IMR-90 (cell line): Measurements from ENCODE around the gene MYRFL. TPM values are rescaled to one million over a fixed set of nuclear protein-coding genes. Genes with fewer than 3 reads are reported as not detected.

ENCODE experiments used
- ATAC-seq: fragments of 200-7000 bp; cut with Tn5 transposase; 2 replicates; pipeline ENCODE4 v1.9.1; 2020; ENCODE audit warnings: low read depth, mild to moderate bottlenecking, moderate library complexity
- BruUV-seq: library from RNA; stranded (reverse); fragments of 400-500 nt; replicated peaks from 2 replicates; lab custom pipeline; 2021; lab: Mats Ljungman, UMichigan
- CTCF ChIA-PET: fragments of 300-600 bp; formaldehyde crosslinking; extraction: SDS; loops from one replicate; lab custom pipeline; 2021; ENCODE audit warnings: antibody characterized with exemption; lab: Yijun Ruan, JAX
- POLR2A ChIA-PET: fragments of 300-600 bp; sonication (Branson Sonifier 250); formaldehyde crosslinking; loops from one replicate; lab custom pipeline; 2022; ENCODE audit warnings: antibody characterized with exemption; ENCODE audit not compliant: unreplicated experiment; lab: Charles Lee
- DNase-seq: peaks from one replicate; pipeline ENCODE4 v3.0.0; 2013
- H2AFZ ChIP-seq: replicated peaks from 2 replicates; pipeline ENCODE3; 2013; ENCODE audit warnings: low read length, mild to moderate bottlenecking; ENCODE audit not compliant: poor library complexity
- H2AK5ac ChIP-seq: 2 replicates; pipeline ENCODE4 v1.6.1; 2013; ENCODE audit warnings: low read depth, low read length, inconsistent platforms
- H2AK9ac ChIP-seq: replicated peaks from 2 replicates; pipeline ENCODE3; 2013; ENCODE audit warnings: mild to moderate bottlenecking, low read depth, low read length, moderate library complexity; ENCODE audit not compliant: poor library complexity
- H2BK120ac ChIP-seq: 2 replicates; pipeline ENCODE4 v1.6.1; 2013; ENCODE audit warnings: low read depth, low read length, inconsistent platforms
- H2BK15ac ChIP-seq: 3 replicates; pipeline ENCODE4 v1.6.1; 2013; ENCODE audit warnings: low read depth, low read length, inconsistent platforms
- H2BK20ac ChIP-seq: 2 replicates; pipeline ENCODE4 v1.6.1; 2013; ENCODE audit warnings: low read depth, mild to moderate bottlenecking, inconsistent platforms, low read length, moderate library complexity
- H2BK5ac ChIP-seq: 2 replicates; pipeline ENCODE4 v1.6.1; 2013; ENCODE audit warnings: mild to moderate bottlenecking, low read depth, low read length, inconsistent platforms; ENCODE audit not compliant: poor library complexity, severe bottlenecking
- H3K14ac ChIP-seq: replicated peaks from 2 replicates; pipeline ENCODE4 v1.6.1; 2013; ENCODE audit warnings: low read depth, low read length, inconsistent platforms
- H3K18ac ChIP-seq: 2 replicates; pipeline ENCODE4 v1.6.1; 2013; ENCODE audit warnings: low read depth, low read length, control low read depth
- H3K23ac ChIP-seq: 2 replicates; pipeline ENCODE4 v1.6.1; 2013; ENCODE audit warnings: low read depth, low read length, inconsistent platforms
- H3K27ac ChIP-seq: 2 replicates; pipeline ENCODE4 v1.5.1; 2013; ENCODE audit warnings: mild to moderate bottlenecking, control low read depth, low read length; ENCODE audit not compliant: insufficient read depth
- H3K27me3 ChIP-seq: 2 replicates; pipeline ENCODE4 v1.6.1; 2013; ENCODE audit warnings: low read length; ENCODE audit not compliant: control insufficient read depth, insufficient read depth
- H3K36me3 ChIP-seq: 2 replicates; pipeline ENCODE4 v1.6.1; 2013; ENCODE audit warnings: low read length, mixed read lengths; ENCODE audit not compliant: control insufficient read depth, insufficient read depth
- H3K4ac ChIP-seq: 2 replicates; pipeline ENCODE4 v1.6.1; 2013; ENCODE audit warnings: low read depth, low read length, inconsistent platforms
- H3K4me1 ChIP-seq: 2 replicates; pipeline ENCODE4 v1.6.1; 2013; ENCODE audit warnings: low read length, mixed read lengths; ENCODE audit not compliant: control insufficient read depth, insufficient read depth
- H3K4me2 ChIP-seq: 2 replicates; pipeline ENCODE4 v1.6.1; 2013; ENCODE audit warnings: low read depth, mild to moderate bottlenecking, control low read depth, low read length, moderate library complexity
- H3K4me3 ChIP-seq: 2 replicates; pipeline ENCODE4 v1.5.1; 2013; ENCODE audit warnings: low read depth, mild to moderate bottlenecking, control low read depth, low read length, moderate library complexity; ENCODE audit not compliant: insufficient read depth
- H3K56ac ChIP-seq: 2 replicates; pipeline ENCODE4 v1.6.1; 2013; ENCODE audit warnings: low read length, inconsistent platforms; ENCODE audit not compliant: insufficient read depth; ENCODE audit errors: extremely low read depth
- H3K79me1 ChIP-seq, 2 experiments: 2 replicates each; pipeline ENCODE4 v1.6.1; 2013; ENCODE audit warnings: low read length in 2 of 2, inconsistent platforms in 1 of 2, low read depth in 1 of 2
- H3K9ac ChIP-seq: 2 replicates; pipeline ENCODE4 v1.6.1; 2013; ENCODE audit warnings: low read depth, low read length, control low read depth
- H3K9me1 ChIP-seq: 2 replicates; pipeline ENCODE4 v1.6.1; 2013; ENCODE audit warnings: low read length, inconsistent platforms; ENCODE audit not compliant: insufficient read depth
- H3K9me3 ChIP-seq: 2 replicates; pipeline ENCODE4 v1.6.1; 2013; ENCODE audit warnings: low read length; ENCODE audit not compliant: control insufficient read depth, insufficient read depth
- H4K20me1 ChIP-seq: 2 replicates; pipeline ENCODE4 v1.6.1; 2013; ENCODE audit warnings: low read length, inconsistent platforms; ENCODE audit not compliant: insufficient read depth
- H4K5ac ChIP-seq: 2 replicates; pipeline ENCODE4 v1.6.1; 2013; ENCODE audit warnings: mild to moderate bottlenecking, low read depth, low read length, control low read depth
- H4K8ac ChIP-seq, 2 experiments: 2 replicates each; pipeline ENCODE4 v1.6.1; 2013; ENCODE audit warnings: low read depth in 2 of 2, low read length in 2 of 2, control low read depth in 1 of 2, inconsistent platforms in 1 of 2
- H4K91ac ChIP-seq: 2 replicates; pipeline ENCODE4 v1.6.1; 2013; ENCODE audit warnings: low read depth, low read length, inconsistent platforms; ENCODE audit not compliant: insufficient read depth
- FOS ChIP-seq: fragments of 150-350 bp; IDR thresholded peaks from 2 replicates; pipeline ENCODE4 v1.6.1; 2016; ENCODE audit warnings: low read depth, low read length
- MAZ ChIP-seq: IDR thresholded peaks from 2 replicates; pipeline ENCODE4 v1.6.1; 2012; ENCODE audit warnings: low read depth, mild to moderate bottlenecking, low read length, improper control_type of control experiment, moderate library complexity, borderline replicate concordance
- POLR2A ChIP-seq: IDR thresholded peaks from 2 replicates; pipeline ENCODE4 v1.6.1; 2012; ENCODE audit warnings: mild to moderate bottlenecking, low read depth, low read length
- WGBS, 2 experiments: methylation state at CpG; one replicate each; pipeline versions ENCODE4 v1.1.5 to v1.1.7; 2013; ENCODE audit warnings: missing lambda C conversion rate in 2 of 2; ENCODE audit not compliant: insufficient read length in 1 of 2; ENCODE audit errors: extremely low coverage in 2 of 2; 5-methylcytosine and 5-hydroxymethylcytosine counted together
- dilution Hi-C: fragments of 300-500 bp; cut with HindIII; formaldehyde crosslinking; loops from one replicate; pipeline ENCODE4 v1.14.3; 2018; ENCODE audit warnings: low sequenced_read_pairs; ENCODE audit not compliant: unreplicated experiment
- in situ Hi-C: fragments of 300-500 bp; cut with MboI; formaldehyde crosslinking; loops from 3 replicates; pipeline ENCODE4 v1.14.3; 2019; ENCODE audit warnings: low sequenced_read_pairs, inconsistent platforms, mixed read lengths
- intact Hi-C: fragments of 100-400 bp; cut with micrococcal nuclease; formaldehyde crosslinking; loops from 2 replicates; pipeline ENCODE4 v1.10.0; 2022
- polyA plus RNA-seq, 3 experiments: library from polyadenylated mRNA; depleted of rRNA; stranded (reverse); fragments of >200 nt; gene quantifications; 2 replicates each; pipeline ENCODE4 v1.2.3, GENCODE V29; 2012; ENCODE audit warnings: low replicate concordance in 1 of 3
- total RNA-seq: library from RNA; depleted of rRNA; stranded (reverse); fragments of >200 nt; gene quantifications from 2 replicates; pipeline ENCODE4 v1.2.3, GENCODE V29; 2012

MYRFL gene
- total and polyA plus RNA-seq, 2 of the 4 experiments (the other 2 are of a cell fraction), result not detected

DNA sequence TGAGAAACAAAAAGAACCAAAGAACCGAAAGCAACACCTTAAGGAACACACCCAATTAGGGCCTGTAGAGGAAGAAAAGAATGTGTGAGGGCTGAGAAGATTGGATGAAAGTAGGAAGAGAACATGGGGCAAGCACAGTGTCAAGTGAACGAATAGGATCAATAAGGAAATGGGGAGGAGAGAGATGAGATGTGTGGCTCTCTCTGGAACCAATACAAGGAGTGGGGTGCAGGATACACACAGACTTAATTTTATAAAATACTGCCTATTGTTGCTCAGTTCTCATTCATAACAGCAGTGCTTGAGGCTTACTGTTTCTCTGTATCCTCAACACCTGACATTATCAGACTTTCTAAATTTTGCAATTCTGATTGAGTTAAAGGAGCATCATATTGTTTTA, 93.3 kb downstream of the MYRFL start:
- no peaks in the 10 kb centered on the region for H3K36me3 ChIP-seq
- ATAC-seq, result no peak

More for the DNA sequence above, 93.3 kb downstream of the MYRFL start:
- no peak overlapping the region for H4K5ac ChIP-seq
- H3K4me2 ChIP-seq, result no peak overlapping the region
- H2AK9ac ChIP-seq, result no peak overlapping the region
- ChIA-PET CTCF (no interaction called here), POLR2A (no interaction called here)
- H3K27me3 ChIP-seq, result no peaks in the 10 kb centered on the region; the same call in 1 of the 2 replicates
- intact Hi-C loops (no loop called here), in situ Hi-C loops (no loop called here), dilution Hi-C loops (no loop called here)
- WGBS, 2 experiments, result no CpG with 5 or more reads among the region's 2 CpGs
- H3K18ac ChIP-seq, result no peak overlapping the region
- no peak overlapping the region for H3K56ac ChIP-seq
- H3K79me1 ChIP-seq, result no peaks in the 10 kb centered on the region
- no peak overlapping the region for H4K91ac ChIP-seq
- no peaks in the 10 kb centered on the region for H3K4me1 ChIP-seq
- no peaks in the 10 kb centered on the region for H4K20me1 ChIP-seq
- no peaks in the 10 kb centered on the region for H3K9me1 ChIP-seq
- H4K8ac ChIP-seq, result no peak overlapping the region
- no peak overlapping the region for H2BK20ac ChIP-seq
- no peak overlapping the region for H3K4me3 ChIP-seq
- H3K27ac ChIP-seq, result no peak overlapping the region
- H2AFZ ChIP-seq, result no peak overlapping the region
- no TSS peak for BruUV-seq
- no peak for TF ChIP-seq MAZ
- no peak for TF ChIP-seq POLR2A
- no peak for TF ChIP-seq FOS
- H3K14ac ChIP-seq, result no peak overlapping the region
- no peak overlapping the region for H2BK15ac ChIP-seq
- H2BK120ac ChIP-seq, result no peak overlapping the region
- no peak overlapping the region for H3K23ac ChIP-seq
- no peak for DNase-seq
- H2BK5ac ChIP-seq, result no peak overlapping the region
- H2AK5ac ChIP-seq, result no peak overlapping the region
- no peaks in the 10 kb centered on the region for H3K9me3 ChIP-seq
- no peak overlapping the region for H3K4ac ChIP-seq
- no peak overlapping the region for H3K9ac ChIP-seq
